ENCODE data around the gene RFNG. TPM values are rescaled to one million over a fixed set of nuclear protein-coding genes. Genes with fewer than 3 reads are reported as not detected.

RFNG gene
- total RNA-seq, 1 donor from 2014 or later = 72.3 TPM

- Histone ChIP-seq H3K27me3 (ENCODE audit: control insufficient read depth, insufficient read depth, low read length) (no peaks in the 10 kb centered on the region), H3K36me3 (ENCODE audit: control insufficient read depth, insufficient read depth, low read length) (no peaks in the 10 kb centered on the region), H3K4me3 (ENCODE audit: low read depth, low read length) (no peak overlapping the region)
- DNase-seq (ENCODE audit: low read depth) = no peak
- TF ChIP-seq CTCF (IDR thresholded peaks at IDR 0.05; ENCODE audit: insufficient read depth, low read length, poor library complexity, severe bottlenecking) = no peak
Measured at GRCh38 chr17:81998212-81998611, 53.4 kb downstream of the RFNG start.

Other genes with a start within 250 kb of the RFNG start
- gene GCGR, start 247.7 kb downstream of the RFNG start, total RNA-seq = not detected in 2 replicates
- 131 and 137 TPM in 2 replicates for gene MCRIP1, start 218.5 kb downstream of the RFNG start, total RNA-seq
- gene PPP1R27, start 216.8 kb downstream of the RFNG start, total RNA-seq = 0.38 TPM in 1 of 2 replicates, not detected in the other
- 870 and 1,165 TPM in 2 replicates for gene P4HB, start 191.3 kb downstream of the RFNG start, total RNA-seq
- 243 and 355 TPM in 2 replicates for gene ARHGDIA, start 180.5 kb downstream of the RFNG start, total RNA-seq
- 143 and 151 TPM in 2 replicates for gene ALYREF, start 160.2 kb downstream of the RFNG start, total RNA-seq
- 205 and 232 TPM in 2 replicates for gene ANAPC11, start 160.1 kb downstream of the RFNG start, total RNA-seq
- gene NPB, start 149.6 kb downstream of the RFNG start, total RNA-seq = 1.2 and 1.9 TPM in 2 replicates
- gene PCYT2, start 140.4 kb downstream of the RFNG start, total RNA-seq = 30.4 and 41.1 TPM in 2 replicates
- 26.4 and 31.3 TPM in 2 replicates for gene SIRT7, start 133.6 kb downstream of the RFNG start, total RNA-seq
- 39.7 and 41.1 TPM in 2 replicates for gene MAFG, start 124.1 kb downstream of the RFNG start, total RNA-seq
- gene PYCR1, start 114.5 kb downstream of the RFNG start, total RNA-seq = 132 and 166 TPM in 2 replicates
- not detected in 2 replicates for gene MYADML2, start 104.6 kb downstream of the RFNG start, total RNA-seq
- 0.17 TPM in 1 of 2 replicates, not detected in the other for gene NOTUM, start 90.6 kb downstream of the RFNG start, total RNA-seq
- gene ASPSCR1, start 74.2 kb downstream of the RFNG start, total RNA-seq = 19.5 and 26.8 TPM in 2 replicates
- 61.3 and 62.3 TPM in 2 replicates for gene CENPX, start 28.9 kb downstream of the RFNG start, total RNA-seq
- 16.1 and 22.2 TPM in 2 replicates for gene LRRC45, start 28.5 kb downstream of the RFNG start, total RNA-seq
- 57.4 and 64.1 TPM in 2 replicates for gene RAC3, start 20.1 kb downstream of the RFNG start, total RNA-seq
- 70.8 and 73.6 TPM in 2 replicates for gene DCXR, start 14.1 kb downstream of the RFNG start, total RNA-seq
- 150 and 163 TPM in 2 replicates for gene GPS1, start 87 bp upstream of the RFNG start, total RNA-seq
- gene DUS1L, start 14.0 kb upstream of the RFNG start, total RNA-seq = 147 and 177 TPM in 2 replicates
- 202 and 249 TPM in 2 replicates for gene FASN, start 46.4 kb upstream of the RFNG start, total RNA-seq
- 25.5 and 27.5 TPM in 2 replicates for gene CCDC57, start 161.0 kb upstream of the RFNG start, total RNA-seq
- 83.4 and 85.3 TPM in 2 replicates for gene SLC16A3, start 177.2 kb upstream of the RFNG start, total RNA-seq
- gene CSNK1D, start 221.9 kb upstream of the RFNG start, total RNA-seq = 55.1 and 61.7 TPM in 2 replicates